Esophagus squamous epithelium (tissue), 5 donors: ENCODE results near the gene QRICH1. TPM values are rescaled to one million over a fixed set of nuclear protein-coding genes. Genes with fewer than 3 reads are reported as not detected.

Experiments used
- DNase-seq: peaks from one replicate; lab custom pipeline; 2025; lab: John Stamatoyannopoulos, UW
- H3K27ac ChIP-seq, 4 donors: fragments of 200-600 bp; sonication (generic); one replicate each; pipeline ENCODE4 v1.5.1; 2016 to 2019; ENCODE audit warnings: mild to moderate bottlenecking in 1 of 4
- H3K27me3 ChIP-seq, 4 donors: fragments of 200-600 bp; sonication (generic); 1 replicate in 3 of 4; 2 replicates in 1 of 4; pipeline versions ENCODE4 v1.5.1 to v1.6.0; 2017 to 2021; ENCODE audit warnings: antibody characterized with exemption in 1 of 4
- H3K36me3 ChIP-seq, 3 donors: fragments of 200-600 bp; sonication (generic); one replicate each; pipeline ENCODE4 v1.5.1; 2016 to 2019
- H3K4me1 ChIP-seq, 3 donors: fragments of 200-600 bp; sonication (generic); one replicate each; pipeline ENCODE4 v1.5.1; 2017 to 2019
- H3K4me3 ChIP-seq, 4 donors: fragments of 200-600 bp; sonication (generic); 1 replicate in 3 of 4; 2 replicates in 1 of 4; pipeline ENCODE4 v1.5.1; 2016 to 2019; ENCODE audit warnings: mild to moderate bottlenecking in 2 of 4, moderate library complexity in 1 of 4
- H3K9me3 ChIP-seq, 3 donors: fragments of 200-600 bp; sonication (generic); one replicate each; pipeline ENCODE4 v1.5.1; 2016 to 2019
- POLR2A ChIP-seq, 4 donors: fragments of 450-650 bp; IDR thresholded peaks; one replicate each; pipeline ENCODE4 v1.6.1; 2017; ENCODE audit warnings: antibody characterized with exemption in 4 of 4, mild to moderate bottlenecking in 4 of 4, moderate library complexity in 3 of 4
- WGBS, 2 donors: methylation state at CpG; one replicate each; pipeline ENCODE4 v1.1.5; 2018; 5-methylcytosine and 5-hydroxymethylcytosine counted together
- intact Hi-C: fragments of 100-400 bp; cut with DNase I; formaldehyde crosslinking; loops from one replicate; pipeline ENCODE4 v1.15.0; 2022
- total RNA-seq, 4 donors: library from RNA; depleted of rRNA; stranded (reverse); fragments of >200 nt; gene quantifications; one replicate each; pipeline ENCODE4 v1.1.0, GENCODE V29; 2016
- TF ChIP-seq, protein P1 (sequence below), 6 experiments: fragments of 450-650 bp in 4 of 6; fragments of 200-600 bp in 2 of 6; sonication (generic) in 2 of 6; IDR thresholded peaks; one replicate each; pipeline ENCODE4 v1.5.1; 2016 to 2019; ENCODE audit warnings: antibody characterized with exemption in 6 of 6, mild to moderate bottlenecking in 4 of 6, moderate library complexity in 4 of 6
- donor health status: DM: yes; HTN: yes; CAD: no.

Gene QRICH1
- total RNA-seq, 4 donors from 2014 or later = 36.8 to 85.6 (median 49.1) TPM

DNA sequence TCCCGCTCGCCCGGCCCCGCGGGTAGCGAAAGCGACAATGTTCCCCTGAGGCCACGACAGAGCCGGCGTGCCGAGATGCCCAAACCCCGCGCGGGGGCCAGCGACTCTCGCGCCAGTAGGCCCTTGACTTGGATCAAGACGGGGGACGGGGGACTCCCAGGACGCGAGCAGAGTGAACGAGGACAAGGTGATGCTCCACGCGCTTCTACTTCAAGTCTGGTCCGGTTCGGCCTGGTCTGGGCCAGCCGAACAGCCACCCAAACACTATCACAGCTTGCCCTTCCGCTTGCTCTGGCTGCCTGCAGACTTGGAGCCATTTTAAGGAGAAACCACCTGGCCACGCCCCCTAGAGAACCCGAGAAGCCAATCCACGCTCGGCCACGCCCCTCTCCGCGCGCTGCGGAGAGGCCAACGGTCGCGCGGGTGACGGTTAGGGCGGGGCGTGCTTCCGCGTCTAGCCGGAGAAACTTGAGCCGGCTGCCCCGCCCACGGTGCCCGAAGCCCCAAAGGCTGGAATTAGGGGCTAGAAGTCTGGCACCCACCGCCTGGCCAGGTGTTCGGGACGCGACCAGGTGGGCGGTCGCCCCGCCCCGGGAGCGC lies 72.6 kb downstream of the QRICH1 start:
- Histone ChIP-seq H3K9me3 (no peaks in the 10 kb centered on the region), H3K4me1 (peaks cover 37 to 83% (median 38%) of the 10 kb centered on the region in 3 donors), H3K36me3 (peaks cover 24 to 42% (median 28%) of the 10 kb centered on the region in 3 donors), H3K27ac (peak overlapping the region; percentile 97 to 100 (median 99)), H3K4me3 (peak overlapping the region; percentile 66 to 99 (median 93)), H3K27me3 (no peaks in the 10 kb centered on the region)
- peak; percentile 94 for DNase-seq
- intact Hi-C loops = loop anchor here (10.0 kb wide), 1 partner anchor 73 kb away; the partner anchor contains the start of gene QRICH1
- WGBS, 2 donors = 0% methylated on average over 13 of the region's 60 CpGs; no CpG with 5 or more reads in 1 of the 2 donors
- peak in 3 of 4 donors; percentile 98 to 100 (median 98) for TF ChIP-seq POLR2A (IDR thresholded peaks at IDR 0.05)
- TF ChIP-seq, protein P1, sequence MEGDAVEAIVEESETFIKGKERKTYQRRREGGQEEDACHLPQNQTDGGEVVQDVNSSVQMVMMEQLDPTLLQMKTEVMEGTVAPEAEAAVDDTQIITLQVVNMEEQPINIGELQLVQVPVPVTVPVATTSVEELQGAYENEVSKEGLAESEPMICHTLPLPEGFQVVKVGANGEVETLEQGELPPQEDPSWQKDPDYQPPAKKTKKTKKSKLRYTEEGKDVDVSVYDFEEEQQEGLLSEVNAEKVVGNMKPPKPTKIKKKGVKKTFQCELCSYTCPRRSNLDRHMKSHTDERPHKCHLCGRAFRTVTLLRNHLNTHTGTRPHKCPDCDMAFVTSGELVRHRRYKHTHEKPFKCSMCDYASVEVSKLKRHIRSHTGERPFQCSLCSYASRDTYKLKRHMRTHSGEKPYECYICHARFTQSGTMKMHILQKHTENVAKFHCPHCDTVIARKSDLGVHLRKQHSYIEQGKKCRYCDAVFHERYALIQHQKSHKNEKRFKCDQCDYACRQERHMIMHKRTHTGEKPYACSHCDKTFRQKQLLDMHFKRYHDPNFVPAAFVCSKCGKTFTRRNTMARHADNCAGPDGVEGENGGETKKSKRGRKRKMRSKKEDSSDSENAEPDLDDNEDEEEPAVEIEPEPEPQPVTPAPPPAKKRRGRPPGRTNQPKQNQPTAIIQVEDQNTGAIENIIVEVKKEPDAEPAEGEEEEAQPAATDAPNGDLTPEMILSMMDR (IDR thresholded peaks at IDR 0.05) = no peak

DNA sequence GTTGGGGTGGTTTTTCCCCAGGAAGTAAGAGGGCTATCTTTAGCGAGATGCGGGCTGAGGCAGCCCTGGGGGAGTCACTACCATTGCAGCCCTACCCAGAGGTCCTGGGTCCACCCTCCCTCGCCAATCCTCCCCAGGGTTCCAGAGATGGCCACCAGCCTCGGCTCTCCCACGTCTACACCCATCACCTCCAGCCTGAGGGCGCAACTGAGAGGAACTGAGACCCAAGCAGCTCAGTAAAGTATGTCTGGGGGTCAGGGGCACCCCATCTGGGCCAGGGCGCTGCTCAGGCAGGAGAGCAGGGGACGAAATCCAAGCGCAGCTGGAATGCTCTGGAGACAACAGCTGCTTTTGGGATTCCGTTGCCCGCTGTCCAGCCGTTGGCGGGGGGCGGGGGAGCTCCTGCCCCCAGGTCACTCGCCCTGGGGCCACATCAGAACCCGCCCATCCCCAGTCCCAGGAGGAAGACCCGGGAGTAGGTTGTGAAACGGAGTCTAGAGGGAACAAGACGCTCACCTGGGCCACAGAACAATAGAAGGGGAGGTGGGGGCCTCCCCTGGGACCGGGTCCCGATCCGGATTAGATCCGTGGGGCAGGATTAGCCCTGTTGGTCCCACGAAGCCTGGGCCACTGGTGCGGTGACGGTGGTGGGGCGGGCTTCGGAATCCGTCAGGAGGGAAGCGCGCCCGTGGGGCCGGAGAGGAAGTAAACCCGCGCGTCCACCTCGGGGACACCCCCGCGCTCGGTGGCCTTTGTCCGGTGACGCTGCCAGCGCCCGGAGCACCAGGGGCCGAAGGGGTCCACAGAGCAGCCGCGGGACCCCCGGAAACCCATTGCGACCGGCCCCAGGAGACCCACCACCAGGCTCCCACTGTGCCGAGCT lies 73.3 kb downstream of the QRICH1 start:
- Histone ChIP-seq H3K27me3 (no peaks in the 10 kb centered on the region), H3K4me3 (peak overlapping the region; percentile 66 to 99 (median 93)), H3K9me3 (no peaks in the 10 kb centered on the region), H3K4me1 (peaks cover 37 to 75% (median 38%) of the 10 kb centered on the region in 3 donors), H3K27ac (peak overlapping the region; percentile 97 to 100 (median 99)), H3K36me3 (peaks cover 18 to 42% (median 25%) of the 10 kb centered on the region in 3 donors)
- TF ChIP-seq POLR2A (IDR thresholded peaks at IDR 0.05) = no peak
- TF ChIP-seq, protein P1 (IDR thresholded peaks at IDR 0.05) = no peak
- no peak for DNase-seq
- intact Hi-C loops = loop anchor here (10.0 kb wide), 1 partner anchor 74 kb away; the partner anchor contains the start of gene QRICH1
- 0% methylated on average over 5 of the region's 51 CpGs; no CpG with 5 or more reads in 1 of the 2 donors for WGBS, 2 donors

DNA sequence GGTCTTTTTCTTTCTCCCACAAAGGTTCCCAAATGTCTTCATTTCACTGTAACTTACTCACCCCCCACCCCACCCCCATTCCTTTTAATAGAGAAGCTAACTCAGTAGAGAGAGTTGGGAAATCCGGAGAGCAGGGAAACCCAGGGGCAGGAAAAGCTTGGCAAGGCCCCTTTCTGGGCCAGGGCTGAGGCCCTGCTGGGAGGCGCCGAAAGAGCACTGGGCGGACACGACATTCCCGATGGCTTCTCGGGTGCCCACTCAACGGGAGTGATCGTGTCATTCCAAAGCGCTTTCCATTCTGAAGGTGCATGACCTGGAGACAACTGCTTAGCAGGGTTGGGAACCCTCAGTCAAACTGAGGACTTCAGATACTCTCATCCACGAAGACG lies 73.9 kb downstream of the QRICH1 start:
- Histone ChIP-seq H3K27me3 (no peaks in the 10 kb centered on the region), H3K27ac (peak overlapping the region; percentile 97 to 100 (median 99)), H3K4me3 (peak overlapping the region; percentile 66 to 99 (median 93)), H3K4me1 (peaks cover 37 to 69% (median 38%) of the 10 kb centered on the region in 3 donors), H3K9me3 (no peaks in the 10 kb centered on the region), H3K36me3 (peaks cover 20 to 42% (median 24%) of the 10 kb centered on the region in 3 donors)
- WGBS, 2 donors = 0 to 44% methylated on average over 1 to 10 of the region's 12 CpGs
- TF ChIP-seq, protein P1 (IDR thresholded peaks at IDR 0.05) = no peak
- intact Hi-C loops = loop anchor here (10.0 kb wide), 1 partner anchor 75 kb away; the partner anchor contains the start of gene QRICH1
- DNase-seq = no peak

DNA sequence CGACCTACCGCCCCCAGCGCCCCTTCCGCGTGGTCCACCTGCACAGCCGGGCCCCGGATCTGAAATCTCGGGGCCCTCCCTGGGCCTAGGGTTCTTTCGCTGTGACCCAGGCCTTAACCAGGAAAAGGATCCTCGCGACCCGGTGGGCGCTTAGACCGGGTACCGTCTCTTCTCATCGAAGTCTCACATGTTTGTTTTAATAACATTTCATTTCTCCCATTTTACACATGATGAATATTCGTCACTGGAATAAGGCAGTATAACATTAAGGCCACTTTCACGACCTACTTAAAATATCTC lies 75.2 kb downstream of the QRICH1 start:
- Histone ChIP-seq H3K4me1 (peaks cover 37 to 59% (median 38%) of the 10 kb centered on the region in 3 donors), H3K9me3 (no peaks in the 10 kb centered on the region), H3K27ac (peak overlapping the region; percentile 87 to 100 (median 90)), H3K4me3 (peak overlapping the region; percentile 71 to 94 (median 86)), H3K27me3 (no peaks in the 10 kb centered on the region), H3K36me3 (peaks cover 15 to 42% (median 24%) of the 10 kb centered on the region in 3 donors)
- intact Hi-C loops = no loop called here
- WGBS, 2 donors = 0 to 1% methylated on average over 18 of the region's 18 CpGs
- DNase-seq = no peak
- TF ChIP-seq, protein P1 (IDR thresholded peaks at IDR 0.05) = no peak
- no peak for TF ChIP-seq POLR2A (IDR thresholded peaks at IDR 0.05)
